CD1c-positive myeloid dendritic cell (primary cell): Measurements from ENCODE around the gene CAMK2N2.

Source experiments
- DNase-seq: peaks from one replicate; pipeline ENCODE4 v3.0.0-alpha.2; 2016; ENCODE audit errors: extremely low spot score

Gene CAMK2N2

GRCh38 chr3:184240384-184241140, 20.8 kb downstream of the CAMK2N2 start:
- DNase-seq = no peak

- DNase-seq = no peak
Measured at GRCh38 chr3:184239708-184240107, 21.6 kb downstream of the CAMK2N2 start.

GRCh38 chr3:184239221-184239620, 22.1 kb downstream of the CAMK2N2 start:
- no peak for DNase-seq

- no peak for DNase-seq
Measured at GRCh38 chr3:184238246-184238818, 23.0 kb downstream of the CAMK2N2 start.

DNA sequence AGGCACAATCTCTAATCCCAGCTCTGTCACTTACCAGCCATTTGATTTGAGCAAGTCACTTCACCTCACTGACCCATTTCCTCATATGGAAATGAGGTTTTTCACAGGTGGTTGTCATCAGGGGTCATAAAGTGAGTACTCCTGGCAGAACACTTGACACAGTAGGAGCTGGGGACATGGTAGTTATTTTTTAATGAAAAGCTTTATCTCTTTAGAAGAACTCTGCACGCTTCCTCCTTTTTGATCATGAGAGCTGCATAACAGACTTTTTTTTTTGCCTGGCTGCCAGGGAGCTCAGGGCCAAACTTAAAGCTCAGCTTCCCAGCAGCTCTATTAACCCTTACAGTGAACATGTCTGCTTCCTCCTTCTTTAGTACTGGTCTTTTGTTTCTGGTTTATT, 23.5 kb downstream of the CAMK2N2 start:
- DNase-seq = no peak

GRCh38 chr3:184237211-184237610, 24.1 kb downstream of the CAMK2N2 start:
- DNase-seq = no peak

DNA sequence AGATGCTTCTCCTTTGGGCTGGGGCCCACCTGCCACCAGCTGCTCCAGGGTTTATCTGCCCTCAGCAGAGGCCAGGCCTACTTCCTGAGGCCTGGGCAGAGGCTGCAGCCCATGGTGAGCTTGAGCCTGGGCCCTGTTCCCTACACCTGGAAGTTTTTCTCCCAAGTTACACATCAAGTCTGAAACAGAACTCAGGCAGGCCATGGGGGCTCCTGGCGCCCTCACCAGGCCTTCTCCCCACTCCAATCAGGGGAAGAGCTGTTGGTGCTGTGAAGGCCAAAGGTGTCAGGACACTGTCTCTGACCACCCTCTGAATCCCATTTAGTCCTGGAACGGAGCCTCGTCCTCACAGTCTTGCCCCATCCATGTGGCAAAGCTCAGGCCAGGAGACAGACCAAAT, 24.7 kb downstream of the CAMK2N2 start:
- no peak for DNase-seq

GRCh38 chr3:184236033-184236410, 25.3 kb downstream of the CAMK2N2 start:
- DNase-seq = no peak

DNA sequence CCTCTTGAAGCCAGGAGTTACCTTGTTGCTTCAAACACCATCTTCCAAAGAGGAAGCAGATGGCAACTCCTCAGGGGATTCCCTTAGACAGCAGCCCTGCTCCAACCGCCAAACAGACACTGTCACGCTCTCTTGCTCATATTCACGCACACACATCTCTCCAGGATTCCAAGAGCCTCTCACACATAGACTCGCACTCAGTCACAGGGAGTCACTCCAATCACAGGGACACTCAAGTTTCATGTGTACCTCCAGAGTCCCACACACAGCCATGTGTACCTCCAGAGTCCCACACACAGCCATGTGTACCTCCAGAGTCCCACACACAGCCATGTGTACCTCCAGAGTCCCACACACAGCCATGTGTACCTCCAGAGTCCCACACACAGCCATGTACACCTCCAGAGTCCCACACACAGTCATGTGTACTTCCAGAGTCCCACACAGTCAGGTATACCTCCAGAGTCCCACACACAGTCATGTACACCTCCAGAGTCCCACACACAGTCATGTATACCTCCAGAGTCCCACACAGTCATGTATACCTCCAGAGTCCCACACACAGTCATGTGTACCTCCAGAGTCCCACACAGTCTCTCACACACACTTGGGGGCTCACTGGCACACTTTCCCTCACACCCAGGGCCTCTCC, 25.8 kb downstream of the CAMK2N2 start:
- DNase-seq = no peak

DNA sequence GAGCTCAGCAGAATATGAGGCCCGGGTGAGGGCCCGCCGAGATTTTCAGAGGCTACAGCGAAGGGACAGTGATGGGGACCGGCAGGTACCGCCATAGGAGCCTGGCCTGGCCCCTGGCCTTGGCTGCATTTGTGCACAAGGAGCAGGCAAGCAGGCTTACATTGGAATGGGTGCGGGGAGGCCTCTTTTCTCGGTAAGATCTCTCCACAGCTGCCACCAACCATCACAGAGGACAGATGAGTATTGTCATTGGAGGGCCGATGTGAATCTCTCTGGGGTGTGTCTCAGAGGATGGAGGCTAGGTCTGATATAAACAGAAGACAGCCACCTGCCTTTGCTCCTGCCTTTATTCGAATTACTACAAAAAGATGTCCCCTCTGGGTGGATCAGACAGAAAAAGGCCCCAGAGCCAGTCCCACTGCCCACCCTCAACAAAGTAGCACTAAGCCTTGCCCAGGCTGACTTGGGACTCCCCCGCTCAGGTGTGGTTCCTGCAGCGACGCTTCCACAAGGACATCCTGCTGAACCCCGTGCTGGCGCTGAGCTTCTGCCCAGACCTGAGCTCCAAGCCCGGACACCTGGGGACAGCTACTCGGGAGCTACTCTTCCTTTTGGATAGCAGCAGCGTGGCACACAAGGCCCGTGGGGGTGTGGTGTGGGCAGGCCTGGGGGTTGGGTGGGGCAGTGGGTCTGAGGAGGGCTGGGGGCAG, 26.5 kb downstream of the CAMK2N2 start:
- DNase-seq = no peak

DNA sequence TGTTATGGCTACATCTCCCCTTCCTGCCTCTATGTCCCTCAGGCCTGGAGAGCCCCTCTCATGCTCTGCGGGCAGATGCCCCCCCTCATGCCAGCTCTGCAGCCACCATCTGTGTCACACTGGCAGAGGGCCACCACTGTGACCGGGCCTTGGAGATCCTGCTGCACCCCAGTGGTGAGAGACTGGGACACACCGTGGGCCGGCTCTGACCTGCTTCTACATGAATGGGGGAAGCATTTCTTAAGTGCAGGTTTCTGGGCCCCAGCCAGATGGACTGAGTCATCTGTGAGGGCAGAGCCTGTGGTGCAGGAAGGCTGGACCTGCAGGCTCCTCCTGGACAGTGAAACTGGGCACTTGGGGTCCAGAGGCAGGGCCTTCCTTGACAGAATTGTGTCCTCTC, 27.1 kb downstream of the CAMK2N2 start:
- DNase-seq = peak; percentile 5

- no peak for DNase-seq
Measured at GRCh38 chr3:184233127-184233843, 28.1 kb downstream of the CAMK2N2 start.

DNA sequence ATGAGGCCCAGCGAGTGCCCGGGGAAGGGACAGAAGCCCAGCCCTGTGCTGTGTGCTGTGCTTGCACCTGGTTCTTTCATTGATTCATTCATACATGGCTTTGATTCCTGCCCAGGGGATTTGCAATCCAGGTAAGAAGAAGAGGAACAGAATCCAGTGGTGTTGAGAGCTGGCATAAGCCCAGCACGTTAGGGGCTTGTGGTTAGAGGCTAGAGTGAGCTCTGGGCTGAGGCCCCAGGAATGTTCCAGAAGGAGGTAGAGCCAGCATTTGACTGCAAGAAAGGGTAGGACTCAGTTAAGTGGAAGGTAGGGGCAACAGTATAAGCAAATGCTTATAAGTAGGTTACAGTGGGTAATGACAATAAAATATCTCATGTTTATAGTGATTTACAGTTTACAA, 29.7 kb downstream of the CAMK2N2 start:
- DNase-seq = no peak

GRCh38 chr3:184230603-184231528, 30.5 kb downstream of the CAMK2N2 start:
- DNase-seq = no peak

- no peak for DNase-seq
Measured at GRCh38 chr3:184230081-184230602, 31.2 kb downstream of the CAMK2N2 start.

- DNase-seq = peak; percentile 71
Measured at GRCh38 chr3:184229394-184230080, 31.8 kb downstream of the CAMK2N2 start, which contains the start of gene VWA5B2. Gene VWA5B2, plus strand, starts transcription at chr3:184229585. Its CDS starts 944 bp downstream, at chr3:184230529.

DNA sequence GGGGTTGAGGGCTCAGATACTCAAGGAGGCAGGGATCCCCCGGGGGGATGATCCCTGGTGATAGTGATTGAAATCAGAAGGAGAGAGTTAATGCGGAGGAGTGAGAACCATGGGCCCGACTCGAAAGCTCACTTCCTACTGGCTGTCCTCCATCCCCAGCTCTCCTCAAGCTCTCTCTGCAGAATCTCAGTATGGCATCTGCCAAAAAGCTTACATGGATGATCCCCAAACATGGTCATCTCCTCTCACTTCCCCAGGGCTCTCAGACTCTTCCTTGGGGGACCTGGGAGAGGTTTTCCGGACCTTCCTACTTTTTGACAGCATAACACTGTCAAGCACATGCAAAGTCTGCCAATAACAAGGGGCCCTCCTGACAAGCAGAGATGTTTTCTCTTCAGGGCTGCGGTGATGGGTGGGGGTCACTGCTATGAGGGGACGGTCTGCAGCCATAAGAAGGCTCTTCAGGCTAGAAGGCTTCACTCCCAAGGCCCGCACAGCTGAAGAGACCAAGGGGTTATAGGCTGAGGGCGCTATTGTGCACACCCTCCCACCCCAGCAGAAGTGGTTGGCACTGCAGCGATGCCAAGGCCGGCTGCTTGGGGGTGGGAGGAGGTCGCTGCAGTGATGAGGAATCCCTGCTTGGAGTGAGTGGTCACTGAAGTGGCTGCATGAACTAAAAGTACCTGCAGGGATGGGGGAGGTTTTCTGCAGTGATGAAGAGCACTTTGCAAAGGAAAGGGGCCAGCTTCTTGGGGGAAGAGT, 32.8 kb downstream of the CAMK2N2 start:
- DNase-seq = no peak

GRCh38 chr3:184227481-184227935, 33.8 kb downstream of the CAMK2N2 start:
- DNase-seq = peak; percentile 51

- no peak for DNase-seq
Measured at GRCh38 chr3:184223946-184224345, 37.4 kb downstream of the CAMK2N2 start.
